GM19239 (cell line): ENCODE results near the gene ZMYM2.

Source experiments
- DNase-seq: peaks from one replicate; pipeline ENCODE4 v3.0.0; 2011; ENCODE audit warnings: low spot score; ENCODE audit not compliant: insufficient read length
- FAIRE-seq: peaks from 2 replicates; lab custom pipeline; 2011; peaks lifted over from hg19 to GRCh38; lab: Jason Lieb, UNC

ZMYM2 gene

DNA sequence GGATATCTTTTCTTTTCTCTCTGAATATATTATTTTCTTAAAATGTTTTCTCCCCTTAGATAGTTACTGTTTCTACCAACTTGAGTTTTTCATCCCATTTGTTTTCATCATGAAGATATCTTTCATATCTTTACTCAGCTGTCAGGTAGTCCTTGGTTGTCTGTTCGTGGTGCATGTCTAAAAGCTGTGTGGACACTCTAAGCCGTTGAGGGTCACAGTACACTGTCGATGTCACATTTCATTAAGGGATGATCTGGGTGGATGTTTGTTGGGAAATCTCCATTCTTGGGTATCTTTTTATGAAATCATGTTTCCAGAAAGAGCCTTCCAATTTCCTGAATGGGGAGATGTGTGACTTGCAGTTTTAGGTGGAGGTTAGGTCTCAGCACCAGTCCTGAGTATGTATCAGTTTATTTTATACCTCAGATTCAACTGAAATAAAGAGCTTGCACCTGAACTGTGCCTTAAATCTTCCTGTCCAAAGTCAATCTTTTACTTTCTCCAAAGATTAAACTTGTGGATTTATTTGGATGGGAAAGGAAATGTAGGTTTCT lies 23.2 kb downstream of the ZMYM2 start:
- DNase-seq (no peak), FAIRE-seq (peak; percentile 39)

- FAIRE-seq, result no peak
Measured at GRCh38 chr13:19982447-19983043, 24.0 kb downstream of the ZMYM2 start.

GRCh38 chr13:19984430-19985218 lies 26.1 kb downstream of the ZMYM2 start:
- no peak for DNase-seq

More at GRCh38 chr13:19982447-19983043, 24.0 kb downstream of the ZMYM2 start:
- DNase-seq, result no peak

DNA sequence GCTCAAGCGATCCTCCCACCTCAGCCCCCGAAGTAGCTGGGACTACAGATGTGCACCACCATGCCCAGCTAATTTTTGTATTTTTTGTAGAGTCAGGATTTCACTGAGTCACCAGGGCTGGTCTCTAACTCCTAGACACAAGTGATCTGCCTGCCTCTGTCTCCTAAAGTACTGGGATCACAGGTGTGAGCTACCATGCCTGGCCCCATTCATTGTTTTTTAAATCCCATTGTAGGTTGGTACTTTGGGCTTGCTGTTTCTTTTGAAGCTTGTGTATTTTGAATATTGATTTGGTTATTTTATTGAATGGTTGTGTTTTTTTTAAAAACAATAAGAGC lies 26.7 kb downstream of the ZMYM2 start:
- FAIRE-seq (no peak), DNase-seq (no peak)

More at GRCh38 chr13:19984430-19985218, 26.1 kb downstream of the ZMYM2 start:
- peak; percentile 82 for FAIRE-seq

DNA sequence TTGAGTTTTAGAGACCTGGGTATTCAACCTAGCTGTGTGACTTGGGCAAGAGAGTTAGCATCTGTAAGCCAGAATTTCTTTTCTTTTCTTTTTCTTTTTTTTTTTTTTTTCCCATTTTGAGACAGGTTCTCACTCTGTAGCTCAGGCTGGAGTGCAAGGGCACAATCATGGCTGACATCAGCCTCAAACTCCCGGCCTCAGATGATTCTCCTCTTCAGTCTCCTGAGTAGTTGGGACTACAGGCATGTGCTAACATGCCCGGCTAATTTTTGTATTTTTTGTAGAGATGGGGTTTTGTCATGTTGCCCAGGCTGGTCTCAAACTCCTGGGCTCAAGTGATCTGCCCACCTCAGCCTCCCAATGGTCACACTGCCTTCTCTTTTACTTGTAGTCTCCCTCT lies 33.0 kb downstream of the ZMYM2 start:
- FAIRE-seq (no peak), DNase-seq (no peak)

DNA sequence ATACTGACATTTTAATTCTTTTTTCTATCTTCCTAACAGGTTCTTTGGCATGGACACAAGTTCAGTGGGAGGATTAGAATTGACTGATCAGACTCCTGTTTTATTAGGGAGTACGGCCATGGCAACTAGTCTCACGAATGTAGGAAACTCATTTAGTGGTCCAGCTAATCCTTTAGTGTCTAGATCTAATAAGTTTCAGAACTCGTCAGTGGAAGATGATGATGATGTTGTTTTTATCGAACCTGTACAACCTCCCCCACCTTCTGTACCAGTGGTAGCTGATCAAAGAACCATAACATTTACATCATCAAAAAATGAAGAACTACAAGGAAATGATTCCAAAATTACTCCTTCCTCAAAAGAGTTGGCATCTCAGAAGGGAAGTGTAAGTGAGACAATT lies 34.5 kb downstream of the ZMYM2 start:
- DNase-seq (no peak), FAIRE-seq (no peak)

DNA sequence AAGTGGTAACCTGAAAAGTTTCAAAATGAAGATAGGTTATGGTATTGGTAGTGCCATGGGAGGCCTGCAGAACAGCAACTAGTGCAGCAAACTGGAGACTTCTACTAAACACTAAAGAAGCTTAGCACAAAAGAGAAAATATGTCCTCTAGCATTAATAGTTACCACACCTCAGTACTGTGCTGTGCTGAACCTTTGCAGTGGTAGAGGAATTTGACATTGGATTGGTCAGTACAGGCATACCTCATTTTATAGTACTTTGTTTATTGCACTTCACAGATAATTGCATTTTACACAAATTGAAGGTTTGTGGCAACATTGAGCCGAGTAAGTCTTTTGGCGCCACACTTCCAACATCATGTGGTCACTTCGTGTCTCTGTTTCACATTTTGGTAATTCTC lies 40.4 kb downstream of the ZMYM2 start:
- FAIRE-seq (no peak), DNase-seq (no peak)

DNA sequence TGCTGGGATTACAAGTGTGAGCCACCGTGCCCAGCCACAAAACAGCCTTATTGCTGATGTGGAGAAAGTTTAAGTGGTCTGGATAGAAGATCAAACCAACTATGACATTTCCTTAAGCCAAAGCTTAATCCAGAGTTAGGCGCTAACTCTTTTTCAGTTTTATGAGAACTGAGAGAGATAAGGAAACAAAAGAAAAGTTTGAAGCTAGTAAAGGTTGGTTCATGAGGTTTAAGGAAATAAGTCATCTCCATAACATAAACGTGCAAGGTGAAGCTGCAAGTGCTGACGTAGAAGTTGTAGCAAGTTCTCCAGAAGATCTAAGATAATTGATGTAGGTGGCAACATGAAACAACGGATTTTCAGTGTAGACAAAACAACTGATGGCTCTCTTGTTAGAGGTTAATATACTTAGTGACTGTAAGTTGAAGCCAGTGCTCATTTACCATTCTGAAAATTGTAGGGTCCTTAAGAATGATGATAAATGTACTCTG lies 41.6 kb downstream of the ZMYM2 start:
- FAIRE-seq (no peak), DNase-seq (no peak)

DNA sequence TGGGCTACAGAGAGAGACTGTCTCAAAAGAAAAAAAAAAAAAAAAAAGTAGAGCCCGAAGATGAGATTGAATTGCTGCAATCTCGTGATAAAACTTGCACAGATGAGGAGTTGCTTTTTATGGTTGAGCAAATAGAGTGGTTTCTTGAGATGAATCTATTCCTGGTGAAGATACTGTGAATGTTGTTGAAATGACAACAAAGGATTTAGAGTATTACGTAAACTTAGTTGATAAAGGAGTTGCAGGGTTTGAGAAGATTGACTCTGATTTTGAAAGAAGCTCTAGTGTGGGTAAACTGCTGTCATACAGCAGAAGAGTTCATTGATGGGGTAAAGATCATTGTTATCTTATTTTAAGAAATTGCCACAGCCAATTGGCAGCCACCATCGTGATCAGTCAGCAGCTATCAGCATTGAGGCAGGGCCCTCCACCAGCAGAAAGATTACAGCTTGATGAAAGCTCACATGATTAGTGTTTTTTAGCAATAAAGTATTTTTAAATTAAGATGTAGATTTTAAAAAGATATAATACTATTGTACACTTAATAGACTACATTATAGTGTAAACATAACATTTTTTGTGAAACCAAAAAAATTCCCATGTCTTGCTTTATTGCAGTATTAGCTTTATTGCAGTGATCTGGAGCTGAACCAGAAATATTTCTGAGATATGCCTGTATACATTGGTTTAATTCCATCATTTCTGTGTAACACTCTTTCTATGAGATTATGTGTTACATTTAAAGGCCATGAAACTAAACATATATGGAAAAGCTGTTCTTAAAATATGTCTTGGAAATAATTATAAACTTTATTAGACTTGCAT lies 43.1 kb downstream of the ZMYM2 start:
- DNase-seq (no peak), FAIRE-seq (no peak)

DNA sequence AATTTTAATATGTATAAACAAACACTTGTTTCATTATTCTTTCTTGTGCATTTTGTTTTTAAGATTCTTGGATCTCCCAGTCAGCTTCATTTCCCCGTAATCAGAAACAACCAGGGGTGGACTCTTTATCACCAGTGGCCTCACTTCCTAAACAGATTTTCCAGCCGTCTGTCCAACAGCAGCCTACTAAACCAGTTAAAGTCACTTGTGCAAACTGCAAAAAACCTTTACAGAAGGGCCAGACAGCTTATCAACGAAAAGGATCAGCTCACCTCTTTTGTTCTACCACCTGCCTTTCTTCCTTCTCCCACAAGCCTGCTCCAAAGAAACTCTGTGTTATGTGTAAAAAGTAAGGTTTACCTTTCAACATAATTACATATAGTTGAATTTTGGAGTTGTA lies 44.3 kb downstream of the ZMYM2 start:
- no peak for DNase-seq
- FAIRE-seq, result no peak

DNA sequence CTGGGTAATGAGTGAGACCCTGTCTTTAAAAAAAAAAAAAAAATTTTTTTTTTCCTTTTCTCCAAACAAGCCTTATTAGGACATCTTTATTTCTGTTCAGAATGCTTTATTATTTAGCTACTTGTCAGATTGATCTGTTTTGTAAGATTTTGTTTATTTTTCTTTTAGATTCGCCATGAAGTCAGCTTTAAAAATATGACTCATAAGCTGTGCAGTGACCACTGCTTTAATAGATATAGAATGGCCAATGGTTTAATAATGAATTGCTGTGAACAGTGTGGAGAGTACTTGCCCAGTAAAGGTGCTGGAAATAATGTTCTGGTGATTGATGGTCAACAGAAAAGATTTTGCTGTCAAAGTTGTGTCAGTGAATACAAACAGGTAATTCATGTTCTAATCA lies 47.7 kb downstream of the ZMYM2 start:
- FAIRE-seq, result no peak

GRCh38 chr13:20015763-20016162 lies 57.2 kb downstream of the ZMYM2 start:
- DNase-seq (no peak), FAIRE-seq (no peak)

More for the DNA sequence above, 47.7 kb downstream of the ZMYM2 start:
- DNase-seq, result no peak

DNA sequence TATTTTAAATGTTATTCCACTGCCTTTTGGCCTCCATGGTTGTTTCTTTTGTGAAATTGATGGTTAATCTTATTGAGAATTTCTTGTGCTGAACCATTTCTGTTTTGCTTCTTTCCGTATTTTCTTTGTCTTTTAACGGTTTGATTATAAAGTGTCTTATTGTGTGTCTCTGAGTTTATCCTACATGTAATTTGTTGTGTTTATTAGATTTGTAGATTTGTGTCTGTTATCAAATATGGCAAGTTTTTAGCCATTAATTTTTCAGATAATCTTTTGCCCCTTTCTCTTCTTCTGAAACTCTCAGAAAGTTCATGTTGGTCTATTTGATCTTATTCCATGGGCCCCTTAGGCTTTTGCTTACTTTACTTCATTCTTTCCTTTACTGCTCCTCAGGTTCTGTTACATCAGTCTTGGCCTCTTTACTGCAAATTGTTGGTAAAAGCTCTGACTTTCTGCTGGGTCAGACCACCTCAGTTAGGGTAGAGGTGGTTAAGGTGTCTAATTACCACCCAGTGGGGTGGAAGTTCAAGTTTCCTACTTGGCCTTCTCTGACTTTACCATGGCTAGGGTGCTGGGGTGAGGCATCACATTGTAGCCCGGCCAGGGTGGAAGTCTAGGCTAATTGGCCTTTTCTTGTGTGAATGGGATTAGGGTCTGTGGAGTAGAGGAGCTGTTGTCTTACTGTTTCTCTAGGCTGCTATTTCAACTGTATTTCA lies 58.3 kb downstream of the ZMYM2 start:
- DNase-seq (no peak), FAIRE-seq (peak; percentile 74)

- DNase-seq (no peak), FAIRE-seq (no peak)
Measured at GRCh38 chr13:20017365-20017711, 58.8 kb downstream of the ZMYM2 start.

DNA sequence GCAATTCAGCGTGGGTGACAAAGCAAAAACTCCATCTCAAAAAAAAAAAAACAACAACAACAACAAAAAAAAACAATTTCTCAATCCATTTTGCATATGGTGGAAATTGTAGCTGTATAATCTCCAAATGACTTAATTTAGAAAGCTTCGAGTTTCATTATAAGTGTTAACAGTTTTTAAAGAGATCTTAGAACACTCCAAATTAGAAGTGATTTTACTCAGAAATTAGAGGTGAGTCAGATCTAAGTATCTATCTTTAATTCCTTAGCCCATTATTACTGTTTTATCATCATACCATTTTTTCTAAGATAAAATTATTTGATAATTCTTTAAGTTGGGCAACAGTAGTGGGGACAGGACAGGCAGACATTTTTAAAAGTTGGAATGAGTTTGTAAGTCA lies 60.5 kb downstream of the ZMYM2 start:
- DNase-seq (no peak), FAIRE-seq (no peak)

GRCh38 chr13:20024702-20025101 lies 66.2 kb downstream of the ZMYM2 start:
- FAIRE-seq (peak; percentile 11), DNase-seq (no peak)

DNA sequence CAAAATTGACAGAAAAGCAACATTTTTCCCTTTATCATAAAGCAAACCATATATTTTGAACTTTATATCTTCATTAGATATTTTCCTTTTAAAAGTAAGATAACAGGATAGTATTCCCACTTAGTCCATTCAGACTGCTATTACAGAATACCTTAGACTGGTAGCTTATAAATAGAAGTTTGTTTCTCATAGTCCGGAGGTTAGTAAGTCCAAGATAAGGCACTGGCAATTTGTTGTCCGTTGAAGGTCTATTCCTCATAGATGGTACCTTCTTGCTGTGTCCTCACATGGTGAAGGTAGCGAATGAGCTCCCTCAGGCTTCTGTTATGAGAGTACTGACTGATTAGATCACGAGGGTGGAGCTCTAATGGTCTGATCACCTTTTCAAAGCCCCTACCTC lies 70.4 kb downstream of the ZMYM2 start:
- FAIRE-seq, result no peak
- no peak for DNase-seq

- no peak for FAIRE-seq
- DNase-seq, result no peak
Measured at GRCh38 chr13:20033486-20033885, 75.0 kb downstream of the ZMYM2 start.

- DNase-seq (no peak), FAIRE-seq (no peak)
Measured at GRCh38 chr13:20035130-20035529, 76.6 kb downstream of the ZMYM2 start.

DNA sequence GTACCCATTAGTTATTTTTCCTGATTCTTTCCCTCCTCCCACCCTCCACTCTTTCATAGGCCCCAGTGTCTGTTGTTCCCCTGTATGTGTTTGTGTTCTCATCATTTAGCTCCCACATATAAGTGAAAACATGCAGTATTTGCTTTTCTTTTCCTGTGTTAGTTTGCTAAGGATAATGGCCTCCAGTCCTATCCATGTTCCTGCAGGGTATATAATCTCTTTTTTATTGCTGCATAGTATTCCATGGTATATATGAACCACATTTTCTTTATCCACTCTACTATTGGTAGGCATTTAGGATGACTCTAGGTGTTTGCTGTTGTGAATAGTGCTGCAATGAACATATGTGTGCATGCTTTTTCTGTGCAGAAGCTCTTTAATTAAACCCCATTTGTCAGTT lies 79.4 kb downstream of the ZMYM2 start:
- FAIRE-seq, result no peak

More for the DNA sequence above, 79.4 kb downstream of the ZMYM2 start:
- no peak for DNase-seq
